SK-N-MC (cell line): ENCODE data around the gene ITIH2.
A peak's percentile ranks its signal among the peaks of the same experiment; 100 is the strongest.
"Not testable (repeated sequence)": the region's sequence is repeated elsewhere in the genome, so short reads cannot be mapped to it uniquely, and the experiment has no call there.

Experiments used
- DNase-seq: peaks from one replicate; pipeline ENCODE4 v3.0.0-alpha.2; 2011; ENCODE audit warnings: low read depth, low spot score
- H3K27ac ChIP-seq: fragments of 200-600 bp; sonication (generic); 2 replicates; pipeline ENCODE4 v1.5.1; 2016; ENCODE audit warnings: mixed run types
- H3K36me3 ChIP-seq: fragments of 200-600 bp; sonication (generic); 2 replicates; pipeline ENCODE4 v1.6.1; 2017; ENCODE audit warnings: antibody characterized with exemption, low read length, mixed read lengths; ENCODE audit not compliant: insufficient read depth
- H3K4me3 ChIP-seq: fragments of 200-600 bp; sonication (generic); 2 replicates; pipeline ENCODE4 v1.5.1; 2016
- H3K9ac ChIP-seq: fragments of 200-600 bp; sonication (generic); 2 replicates; pipeline ENCODE4 v1.8.0; 2017; ENCODE audit warnings: mixed run types, mixed read lengths; ENCODE audit not compliant: insufficient read length
- H3K9me3 ChIP-seq: fragments of 200-600 bp; sonication (generic); 2 replicates; pipeline ENCODE4 v1.6.1; 2017; ENCODE audit warnings: low read depth, mild to moderate bottlenecking, antibody characterized with exemption, low read length, moderate library complexity, mixed read lengths
- EZH2 ChIP-seq: fragments of 200-600 bp; sonication (generic); IDR thresholded peaks from one replicate; pipeline ENCODE4 v1.6.1; 2017; ENCODE audit warnings: antibody characterized with exemption
- FOXP2 ChIP-seq: optimal IDR thresholded peaks from 2 replicates; pipeline ENCODE3; 2011; ENCODE audit warnings: mild to moderate bottlenecking, moderate library complexity; ENCODE audit not compliant: insufficient read depth; ENCODE audit errors: extremely low read length, control extremely low read depth
- POLR2AphosphoS5 ChIP-seq: IDR thresholded peaks from 2 replicates; pipeline ENCODE4 v1.6.1; 2012; ENCODE audit warnings: mild to moderate bottlenecking, low read depth, low read length, borderline replicate concordance

ITIH2 gene

DNA sequence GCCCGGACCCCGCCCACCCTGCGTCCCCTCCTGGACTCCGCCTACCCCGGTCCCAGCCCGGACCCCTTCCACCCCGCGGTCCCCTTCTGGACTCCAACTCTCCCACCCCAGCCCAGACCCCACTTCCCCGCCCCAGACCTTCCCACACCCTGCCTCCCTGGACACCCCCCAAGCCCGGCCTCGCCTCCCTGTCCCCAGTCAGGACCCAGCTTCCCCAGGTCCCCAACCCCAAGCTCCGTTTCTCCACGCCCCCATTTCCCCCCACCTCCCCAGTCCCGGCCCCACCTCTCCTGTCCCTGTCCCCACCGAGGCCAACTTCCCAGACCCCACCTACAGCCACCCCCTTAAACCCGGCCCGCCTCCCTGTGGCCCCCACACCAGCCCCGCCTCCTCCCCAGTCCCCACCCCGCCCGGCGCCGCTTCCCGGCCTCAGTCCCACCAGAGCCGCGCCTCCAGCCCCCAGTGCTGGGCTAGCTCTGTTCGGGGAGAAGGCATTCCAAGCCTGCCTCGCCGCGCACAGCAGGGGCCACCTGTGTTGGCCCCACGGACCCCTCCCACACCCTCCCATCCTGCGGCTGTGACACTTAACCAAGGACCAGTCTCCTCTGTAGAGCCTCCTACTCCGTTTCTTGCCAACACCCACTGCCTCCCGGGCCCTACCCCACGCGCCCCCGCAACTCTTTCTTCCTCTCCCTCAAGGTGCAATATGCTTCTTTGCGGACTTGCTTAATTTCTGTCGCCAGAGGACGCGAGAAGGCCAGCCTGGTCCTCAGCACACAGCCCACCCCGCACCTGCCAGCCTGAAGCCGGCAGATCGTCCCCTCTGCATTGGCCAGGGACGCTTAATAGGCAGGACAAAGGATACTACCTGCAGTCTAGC, 35.6 kb upstream of the ITIH2 start:
- DNase-seq: no peak
- no peak for TF ChIP-seq POLR2AphosphoS5
- no peak for TF ChIP-seq FOXP2
- no peak for TF ChIP-seq EZH2
- Histone ChIP-seq H3K9ac (no peak overlapping the region), H3K36me3 (no peaks in the 10 kb centered on the region), H3K27ac (no peak overlapping the region), H3K4me3 (no peak overlapping the region), H3K9me3 (no peaks in the 10 kb centered on the region)

DNA sequence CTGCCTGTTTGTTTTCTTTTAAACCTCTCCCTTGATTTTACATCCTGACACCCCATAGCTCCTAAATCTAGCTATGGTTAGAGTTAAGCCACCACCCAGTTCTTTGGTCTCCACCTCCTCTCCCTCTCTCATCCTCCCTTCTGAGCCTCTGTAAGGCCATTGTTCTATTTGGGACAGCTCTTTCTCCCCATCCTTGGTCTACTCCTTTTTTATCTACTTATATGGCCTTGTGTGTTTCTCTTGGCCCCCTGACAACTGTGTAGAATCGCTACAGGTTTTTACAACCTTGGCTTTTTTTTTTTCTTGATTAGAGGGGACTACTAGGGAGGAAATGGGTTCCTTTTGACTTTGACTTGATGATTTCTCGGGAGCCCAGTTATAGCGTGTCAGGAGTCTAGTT, 33.0 kb upstream of the ITIH2 start:
- no peaks in the 10 kb centered on the region for H3K36me3 ChIP-seq
- H3K9ac ChIP-seq: no peak overlapping the region
- no peaks in the 10 kb centered on the region for H3K9me3 ChIP-seq
- no peak overlapping the region for H3K27ac ChIP-seq
- no peak for DNase-seq
- TF ChIP-seq EZH2 (no peak), FOXP2 (no peak), POLR2AphosphoS5 (no peak)
- H3K4me3 ChIP-seq: no peak overlapping the region

DNA sequence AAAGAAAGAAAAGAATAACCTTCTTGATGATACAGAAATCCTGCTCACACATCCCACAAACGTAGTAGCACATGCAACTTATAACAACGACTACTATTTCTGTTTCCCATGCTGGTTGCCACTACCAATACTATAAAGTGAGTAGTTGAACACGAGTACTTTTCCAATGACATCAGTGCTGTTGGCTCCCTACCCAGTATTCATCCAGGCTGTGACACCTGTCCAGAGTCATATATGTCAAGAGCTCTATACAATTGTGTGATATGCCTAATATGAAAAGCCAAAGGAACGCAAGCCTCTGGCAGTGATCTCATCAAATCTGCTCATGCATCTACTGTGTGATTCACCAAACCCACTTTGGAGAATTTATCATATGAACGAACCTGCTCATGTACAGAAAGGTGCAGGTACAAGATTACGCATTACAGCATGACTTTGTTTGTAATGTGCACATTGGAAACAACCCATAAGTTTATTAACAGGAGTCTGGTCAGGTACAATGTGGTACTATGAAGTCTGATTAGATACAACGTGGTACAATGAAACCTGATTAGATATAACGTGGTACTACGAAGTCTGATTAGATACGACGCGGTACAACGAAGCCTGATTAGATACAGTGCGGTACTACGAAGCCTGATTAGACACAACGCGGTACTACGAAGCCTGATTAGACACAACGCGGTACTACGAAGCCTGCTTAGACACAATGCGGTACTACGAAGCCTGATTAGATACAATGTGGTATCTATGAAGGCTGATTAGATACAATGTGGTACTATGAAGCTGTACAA, 30.6 kb upstream of the ITIH2 start:
- Histone ChIP-seq H3K9ac (no peak overlapping the region), H3K9me3 (no peaks in the 10 kb centered on the region), H3K27ac (no peak overlapping the region), H3K4me3 (no peak overlapping the region), H3K36me3 (no peaks in the 10 kb centered on the region)
- DNase-seq: no peak
- TF ChIP-seq FOXP2 (no peak), EZH2 (no peak), POLR2AphosphoS5 (no peak)

DNA sequence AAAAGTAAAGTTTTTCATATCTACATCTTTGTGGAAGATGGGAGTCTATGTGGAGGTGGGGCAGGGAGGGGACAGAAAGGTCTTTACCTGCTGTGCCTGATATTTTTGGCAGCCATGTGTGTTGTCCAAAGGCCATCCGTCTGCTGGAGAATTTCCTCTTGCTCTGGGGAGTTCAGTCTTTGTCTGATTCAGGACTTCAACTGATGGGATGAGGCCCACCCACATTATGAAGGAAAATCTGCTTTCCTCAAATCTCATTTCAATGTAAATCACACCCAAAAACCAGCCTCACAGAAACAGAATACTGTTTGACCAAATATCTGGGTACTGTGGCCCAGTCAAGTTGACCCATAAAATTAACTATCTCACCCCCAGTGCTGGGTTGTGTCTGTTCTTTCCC, 23.9 kb upstream of the ITIH2 start:
- H3K9me3 ChIP-seq: no peaks in the 10 kb centered on the region
- no peak overlapping the region for H3K27ac ChIP-seq
- H3K36me3 ChIP-seq: no peaks in the 10 kb centered on the region
- TF ChIP-seq FOXP2 (no peak), EZH2 (no peak), POLR2AphosphoS5 (no peak)
- H3K9ac ChIP-seq: no peak overlapping the region
- H3K4me3 ChIP-seq: no peak overlapping the region
- DNase-seq: no peak

DNA sequence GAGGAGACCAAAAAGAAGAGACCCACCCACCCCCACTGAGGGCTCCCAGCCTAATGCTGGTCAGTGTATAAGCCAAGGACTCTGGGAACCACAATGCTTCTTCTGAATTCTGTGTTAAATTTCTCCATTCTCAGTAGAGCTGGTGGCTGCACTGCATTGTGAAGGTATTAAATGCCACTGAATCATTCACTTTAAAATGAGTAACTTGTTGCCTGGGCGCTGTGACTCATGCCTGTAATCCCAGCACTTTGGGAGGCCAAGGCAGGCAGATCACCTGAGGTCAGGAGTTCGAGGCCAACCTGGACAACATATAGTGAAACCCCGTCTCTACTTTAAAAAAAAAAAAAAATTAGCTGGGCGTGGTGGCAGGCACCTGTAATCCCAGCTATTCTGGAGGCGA, 23.0 kb upstream of the ITIH2 start:
- H3K36me3 ChIP-seq, H3K9ac ChIP-seq, H3K9me3 ChIP-seq, DNase-seq, H3K4me3 ChIP-seq, H3K27ac ChIP-seq: not testable (repeated sequence)

DNA sequence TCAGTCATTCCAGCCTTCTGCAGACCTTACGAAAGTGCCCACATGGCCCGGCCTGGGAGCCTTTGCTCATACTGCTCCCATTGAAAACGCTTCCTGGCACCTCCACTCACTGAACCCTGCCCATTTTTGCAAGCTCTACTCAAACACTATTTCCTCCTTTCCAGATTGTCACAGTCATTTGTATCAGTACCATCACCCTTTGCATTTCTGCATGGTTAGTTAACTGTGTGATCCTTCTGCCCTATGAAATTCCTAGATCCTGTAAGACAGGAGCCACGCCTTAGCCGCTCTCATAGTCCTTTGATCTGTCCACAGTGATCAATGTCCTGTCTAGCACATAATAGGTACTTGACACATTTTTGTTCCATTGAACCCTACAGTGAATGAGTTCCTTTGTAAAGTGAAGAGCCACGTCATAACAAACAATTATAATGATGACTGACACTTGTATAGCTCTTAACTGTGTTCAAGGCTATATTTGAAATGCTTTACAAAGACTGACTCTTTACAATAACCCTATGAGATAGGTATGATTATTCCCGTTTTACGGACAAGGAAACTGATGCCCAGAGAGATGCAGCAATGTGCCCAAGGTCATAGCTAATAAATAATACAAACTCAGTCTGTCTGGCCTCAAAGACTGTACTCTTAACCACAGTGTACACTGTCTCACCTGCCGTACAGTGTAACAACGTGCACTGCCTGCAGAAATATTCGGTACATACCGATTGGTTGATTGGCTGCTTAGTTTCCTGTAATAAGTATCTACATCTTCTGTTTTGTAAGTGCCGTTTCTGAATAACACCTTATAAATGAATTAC, 16.6 kb upstream of the ITIH2 start:
- Histone ChIP-seq H3K9ac (no peak overlapping the region), H3K9me3 (no peaks in the 10 kb centered on the region), H3K27ac (no peak overlapping the region), H3K4me3 (peak overlapping the region; percentile 22; the same call in 1 of the 2 replicates), H3K36me3 (no peaks in the 10 kb centered on the region)
- TF ChIP-seq POLR2AphosphoS5: no peak
- no peak for TF ChIP-seq FOXP2
- no peak for TF ChIP-seq EZH2
- no peak for DNase-seq

DNA sequence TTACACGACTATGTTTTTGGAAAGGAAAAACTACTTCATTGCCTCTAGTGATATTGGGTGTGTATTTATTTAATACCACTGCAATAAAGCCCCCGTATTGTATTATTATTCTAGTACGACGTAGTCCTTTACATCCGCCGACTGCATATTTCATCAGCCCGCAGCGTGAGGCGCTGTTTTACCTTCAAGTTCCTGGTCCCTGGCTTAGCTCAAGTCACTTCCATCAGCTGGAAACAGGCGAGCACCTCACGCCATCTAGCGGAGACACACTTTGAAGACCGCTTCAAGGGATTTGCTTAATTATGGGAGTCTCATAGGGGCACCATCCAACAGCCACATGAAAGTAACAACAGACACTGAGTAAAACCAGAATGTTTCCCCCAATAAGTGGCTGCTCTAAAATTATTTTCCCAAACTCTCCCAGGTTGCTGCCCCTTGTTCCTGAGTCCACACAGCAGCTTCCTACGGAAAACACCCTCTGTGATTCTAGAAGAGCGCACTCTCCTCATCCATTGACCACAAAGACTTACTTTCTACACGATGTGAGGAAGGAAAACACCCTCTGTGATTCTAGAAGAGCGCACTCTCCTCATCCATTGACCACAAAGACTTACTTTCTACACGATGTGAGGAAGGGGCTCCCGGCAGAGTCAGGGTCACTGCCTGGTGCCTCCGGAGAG, 15.7 kb upstream of the ITIH2 start:
- H3K9ac ChIP-seq: no peak overlapping the region
- DNase-seq: peak; percentile 64

DNA sequence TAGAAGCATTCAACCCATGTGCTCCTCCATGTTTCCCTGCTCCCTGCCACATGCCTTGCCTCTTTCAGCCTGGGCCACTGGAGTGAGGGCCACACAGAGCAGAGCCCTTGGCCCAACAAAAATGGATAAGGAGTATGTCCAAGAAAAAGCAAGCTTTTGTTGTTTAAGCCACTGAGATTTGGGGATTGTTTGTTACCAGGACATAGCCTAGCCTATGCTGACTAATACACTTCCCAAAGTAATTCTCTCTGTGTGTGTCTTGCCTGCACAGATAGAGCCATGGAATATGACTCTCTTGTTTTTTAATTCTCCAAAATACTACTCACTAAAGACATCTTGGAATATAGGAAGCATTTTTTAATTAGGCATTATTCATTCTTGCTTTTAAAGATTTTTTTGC, 13.5 kb upstream of the ITIH2 start:
- H3K9me3 ChIP-seq: no peaks in the 10 kb centered on the region
- no peak for TF ChIP-seq POLR2AphosphoS5
- no peak for TF ChIP-seq EZH2
- TF ChIP-seq FOXP2: no peak
- H3K4me3 ChIP-seq: no peak overlapping the region
- H3K9ac ChIP-seq: no peak overlapping the region
- no peaks in the 10 kb centered on the region for H3K36me3 ChIP-seq
- DNase-seq: no peak
- no peak overlapping the region for H3K27ac ChIP-seq

More for the DNA sequence above, 15.7 kb upstream of the ITIH2 start:
- Histone ChIP-seq H3K9me3 (no peaks in the 10 kb centered on the region), H3K36me3 (no peaks in the 10 kb centered on the region), H3K4me3 (peak overlapping the region; percentile 22; the same call in 1 of the 2 replicates), H3K27ac (no peak overlapping the region)
- TF ChIP-seq EZH2: no peak
- TF ChIP-seq FOXP2: no peak
- TF ChIP-seq POLR2AphosphoS5: no peak

DNA sequence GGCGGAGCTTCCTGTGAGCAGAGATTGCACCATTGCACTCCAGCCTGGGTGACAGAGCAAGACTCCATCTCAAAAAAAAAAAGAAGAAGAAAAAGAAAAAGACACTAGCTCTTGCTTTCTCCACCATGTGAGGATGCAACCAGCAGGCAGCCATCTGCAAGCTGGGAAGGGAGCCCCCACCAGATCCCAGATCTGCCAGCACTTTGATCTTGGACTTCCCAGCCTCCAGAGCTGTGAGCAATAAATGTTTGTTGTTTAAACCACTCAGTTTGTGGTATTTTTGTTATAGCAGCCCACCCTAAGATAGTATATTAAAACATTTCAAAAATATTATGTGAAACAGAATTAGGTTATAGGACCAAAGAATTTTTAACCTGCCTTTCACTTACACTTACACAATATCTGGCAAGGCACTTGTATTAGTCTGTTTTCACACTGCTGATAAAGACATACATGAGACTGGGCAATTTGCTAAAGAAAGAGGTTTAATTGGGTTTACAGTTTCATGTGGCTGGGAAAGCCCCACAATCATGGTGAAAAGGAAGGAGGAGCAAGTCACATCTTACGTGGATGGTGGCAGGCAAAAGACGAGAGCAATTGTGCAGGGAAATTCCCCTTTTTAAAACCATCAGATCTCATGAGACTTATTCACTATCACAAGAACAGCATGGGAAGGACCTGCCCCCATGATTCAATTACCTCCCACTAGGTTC, 12.1 kb upstream of the ITIH2 start:
- not testable (repeated sequence) for H3K36me3 ChIP-seq, DNase-seq, H3K9me3 ChIP-seq, H3K4me3 ChIP-seq, H3K27ac ChIP-seq, H3K9ac ChIP-seq

DNA sequence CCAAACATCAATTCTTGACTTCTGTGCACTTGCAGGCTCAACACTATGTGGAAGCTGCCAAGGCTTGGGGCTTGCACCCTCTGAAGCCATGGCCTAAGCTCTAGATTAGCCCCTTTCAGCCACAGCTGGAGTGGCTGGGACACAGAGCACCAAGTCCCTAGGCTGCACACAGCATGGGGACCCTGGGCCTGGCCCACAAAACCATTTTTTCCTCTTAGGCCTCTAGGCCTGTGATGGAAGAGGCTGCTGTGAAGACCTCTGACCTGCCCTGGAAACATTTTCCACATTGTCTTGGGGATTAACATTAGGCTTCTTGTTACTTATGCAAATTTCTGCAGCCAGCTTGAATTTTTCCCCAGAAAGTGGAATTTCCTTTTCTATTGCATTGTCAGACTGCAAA, 10.7 kb upstream of the ITIH2 start:
- H3K9ac ChIP-seq, H3K36me3 ChIP-seq, H3K27ac ChIP-seq, H3K4me3 ChIP-seq, H3K9me3 ChIP-seq, DNase-seq: not testable (repeated sequence)

DNA sequence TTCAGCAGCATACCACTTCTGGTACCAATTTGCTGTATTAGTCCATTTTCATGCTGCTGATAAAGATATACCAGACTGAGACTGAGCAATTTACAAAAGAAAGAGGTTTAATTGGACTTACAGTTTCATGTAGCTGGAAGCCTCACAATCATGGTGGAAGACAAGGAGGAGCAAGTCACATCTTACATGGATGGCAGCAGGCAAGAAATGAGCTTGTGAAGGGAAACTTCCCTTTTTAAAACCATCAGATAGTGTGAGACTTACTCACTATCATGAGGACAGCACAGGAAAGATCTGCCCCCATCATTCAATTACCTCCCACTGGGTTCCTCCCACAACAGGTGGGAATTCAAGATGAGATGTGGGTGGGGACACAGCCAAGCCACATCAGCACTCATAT, 9.9 kb upstream of the ITIH2 start:
- H3K4me3 ChIP-seq, H3K9ac ChIP-seq, H3K27ac ChIP-seq, DNase-seq, H3K36me3 ChIP-seq, H3K9me3 ChIP-seq: not testable (repeated sequence)
